H1 (cell line): Measurements from ENCODE around the gene ACOT12. TPM values are rescaled to one million over a fixed set of nuclear protein-coding genes. Genes with fewer than 3 reads are reported as not detected.

Experiments used
- CEBPB ChIP-seq: IDR thresholded peaks from 2 replicates; pipeline ENCODE4 v1.6.1; 2012; ENCODE audit warnings: low read depth, low read length
- CHD7 ChIP-seq: fragments of 300-600 bp; sonication (generic); IDR thresholded peaks from 2 replicates; pipeline ENCODE4 v1.7.1; 2012; ENCODE audit warnings: low read length, moderate library complexity, mild to moderate bottlenecking, inconsistent platforms; ENCODE audit not compliant: insufficient replicate concordance
- CTBP2 ChIP-seq: IDR thresholded peaks from 2 replicates; pipeline ENCODE4 v1.7.0; 2011; ENCODE audit warnings: borderline replicate concordance, mild to moderate bottlenecking, moderate library complexity, mixed read lengths, low read length; ENCODE audit not compliant: insufficient read depth, insufficient read length
- GABPA ChIP-seq: IDR thresholded peaks from 2 replicates; pipeline ENCODE4 v1.6.1; 2011; ENCODE audit warnings: mild to moderate bottlenecking, low read length, moderate library complexity, borderline replicate concordance; ENCODE audit not compliant: insufficient read depth
- MAFK ChIP-seq: IDR thresholded peaks from 2 replicates; pipeline ENCODE4 v1.6.1; 2012; ENCODE audit warnings: low read depth, mild to moderate bottlenecking, improper control_type of control experiment, low read length
- SP2 ChIP-seq: IDR thresholded peaks from 2 replicates; pipeline ENCODE4 v1.6.1; 2012; ENCODE audit warnings: mild to moderate bottlenecking, low read length, inconsistent platforms
- polyA plus RNA-seq, 7 experiments: library from polyadenylated mRNA; depleted of rRNA in 3 of 7; stranded (reverse) in 5 of 7; unstranded in 2 of 7; fragments of >200 nt in 5 of 7; fragments of 200-250 nt in 2 of 7; gene quantifications; 1 replicate in 5 of 7; 2 replicates in 1 of 7; 4 replicates in 1 of 7; pipeline versions ENCODE4 v1.2.1 to v1.2.3, GENCODE V29; 2011 to 2013; ENCODE audit warnings: missing spikeins in 2 of 7, mixed read lengths in 2 of 7
- total RNA-seq: library from RNA; stranded (reverse); fragmentation: NEBNext Ultra II Directional; extraction: Animal tissue kit (Norgen Biotek cat#: 25700); gene quantifications from 2 replicates; pipeline ENCODE4 v1.2.1, GENCODE V29; 2021

The ACOT12 gene
- total and polyA plus RNA-seq, 2 of the 8 experiments (the other 6 are each of a cell fraction or from before 2014, with no cell fraction given) = 0.29 TPM; not detected in 1

GRCh38 chr5:81398741-81399140, 4.8 kb upstream of the ACOT12 start (continued):
- no peak for TF ChIP-seq CHD7
- TF ChIP-seq SP2 = no peak
- TF ChIP-seq GABPA = no peak
- no peak for TF ChIP-seq CEBPB
- no peak for TF ChIP-seq MAFK
- no peak for TF ChIP-seq CTBP2
